DLD1 (cell line): Measurements from ENCODE around the gene AUTS2.

Experiments
- in situ Hi-C: cut with HindIII; loops from 2 replicates; pipeline ENCODE4 v1.10.0; 2017; ENCODE audit warnings: low sequenced_read_pairs

AUTS2 gene

DNA sequence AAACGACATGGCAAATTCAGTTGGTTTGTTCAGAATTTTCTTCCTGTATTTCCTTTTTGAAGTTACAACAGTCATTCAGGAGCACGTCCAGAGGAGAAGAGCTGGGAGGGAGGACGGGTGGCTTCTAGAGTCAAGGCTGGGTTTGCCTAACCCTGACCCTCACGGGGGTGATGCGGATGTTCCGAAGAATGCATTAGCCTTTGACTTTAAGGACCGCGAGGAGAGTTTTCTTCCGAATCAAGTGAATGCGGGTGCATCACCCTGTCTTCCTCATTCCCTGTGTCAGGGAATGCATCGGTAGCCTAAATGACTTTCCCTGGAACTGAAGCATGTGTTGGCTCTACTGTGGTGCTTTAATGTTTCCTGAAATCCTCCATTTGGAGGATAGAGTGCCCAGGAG lies 1137.0 kb downstream of the AUTS2 start:
- in situ Hi-C loops: no loop called here

DNA sequence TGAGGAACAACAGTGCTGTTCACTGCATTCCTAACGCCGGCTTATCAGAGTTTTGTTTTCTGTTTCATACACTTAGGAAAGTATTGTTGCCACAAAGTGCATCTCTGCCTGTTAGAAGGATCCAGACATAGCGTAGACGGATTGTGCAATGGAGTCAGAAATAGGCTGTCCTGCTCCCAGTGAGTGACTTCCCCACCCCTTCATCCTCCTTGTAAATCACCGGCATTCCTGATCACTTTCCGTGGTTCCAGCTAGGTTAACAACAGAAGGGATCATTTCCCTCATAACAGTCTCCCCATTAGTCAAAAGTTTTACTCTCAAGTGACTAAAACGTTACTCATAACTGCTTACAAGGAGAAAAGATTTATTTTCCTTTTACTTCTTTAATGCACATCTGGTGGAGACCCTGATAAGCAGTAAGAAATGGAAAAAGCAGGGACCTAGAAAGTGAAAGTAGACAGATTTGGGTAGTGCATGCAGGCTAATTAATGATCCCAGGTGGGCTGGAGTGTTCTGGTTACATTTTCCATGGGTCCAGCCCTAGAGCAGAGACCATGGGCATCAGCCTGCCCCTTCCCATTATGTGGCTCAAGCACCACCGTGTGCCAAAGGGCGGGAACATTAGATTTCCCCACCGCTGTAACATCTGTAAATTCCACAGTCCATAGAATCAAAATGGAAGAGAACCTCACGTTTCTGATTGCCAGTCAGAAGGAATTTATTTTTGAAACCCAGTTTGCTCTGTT lies 1138.6 kb downstream of the AUTS2 start:
- in situ Hi-C loops: no loop called here

DNA sequence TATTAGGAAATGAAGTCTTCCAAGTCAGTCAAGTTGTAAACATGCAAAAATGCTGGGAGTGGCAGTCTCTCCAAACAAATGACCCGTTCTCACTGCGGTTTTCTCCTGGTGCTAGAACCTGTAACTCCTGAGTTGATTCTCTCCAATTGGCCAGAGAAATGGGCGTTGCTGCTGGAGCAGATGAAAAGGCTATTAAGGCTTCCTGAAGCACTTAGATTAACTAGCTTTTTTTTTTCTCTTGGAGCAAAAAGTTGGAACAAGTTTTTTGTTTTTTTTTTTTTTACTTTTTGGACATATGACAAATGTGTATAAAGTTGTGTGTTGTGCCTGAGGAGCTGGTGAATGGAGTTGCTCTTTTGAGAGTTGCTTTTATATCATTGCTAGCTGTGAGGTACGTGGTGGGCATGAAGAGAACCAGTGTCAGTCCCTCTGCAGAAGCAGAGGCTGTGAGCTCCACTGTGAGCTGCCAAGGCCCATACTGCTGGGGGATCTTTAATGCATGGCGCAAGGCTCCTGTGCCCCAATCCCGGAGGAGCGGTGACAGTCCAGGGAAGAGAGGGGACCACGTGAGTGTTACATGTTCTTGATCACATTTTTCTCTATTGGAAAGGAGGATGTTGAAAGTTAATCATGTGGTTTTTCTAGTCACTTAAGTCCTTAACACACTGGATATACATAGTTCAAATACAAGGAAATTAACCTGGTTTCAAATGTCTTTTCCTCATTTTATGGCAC lies 1140.0 kb downstream of the AUTS2 start:
- in situ Hi-C loops: no loop called here

DNA sequence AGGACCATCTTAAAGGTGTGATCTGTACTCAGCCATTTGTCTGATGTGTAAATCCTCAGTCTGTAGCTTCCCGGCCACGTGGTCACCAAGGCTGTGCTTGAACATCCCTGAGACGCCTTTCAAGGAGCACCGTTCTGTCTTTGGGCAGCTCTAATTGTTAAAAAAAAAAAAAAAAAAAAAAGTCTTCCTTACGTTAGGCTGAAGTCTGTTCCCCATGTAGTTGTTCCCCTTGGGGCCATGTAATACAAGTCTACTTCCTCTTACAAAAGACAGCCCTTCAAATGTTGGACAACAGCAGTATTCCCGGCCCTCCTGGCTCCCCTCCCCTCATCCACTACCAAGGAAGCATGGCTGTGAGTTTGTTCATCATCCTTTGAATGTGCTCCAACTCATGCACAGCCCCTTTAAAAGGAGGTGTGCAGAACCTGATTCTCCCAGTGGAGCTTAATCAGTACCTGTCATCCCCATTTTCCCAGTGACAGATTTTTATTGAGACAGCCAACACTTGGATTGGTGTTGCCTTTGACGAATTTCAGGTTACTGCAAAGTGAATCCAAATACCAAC lies 1141.5 kb downstream of the AUTS2 start:
- in situ Hi-C loops: no loop called here

DNA sequence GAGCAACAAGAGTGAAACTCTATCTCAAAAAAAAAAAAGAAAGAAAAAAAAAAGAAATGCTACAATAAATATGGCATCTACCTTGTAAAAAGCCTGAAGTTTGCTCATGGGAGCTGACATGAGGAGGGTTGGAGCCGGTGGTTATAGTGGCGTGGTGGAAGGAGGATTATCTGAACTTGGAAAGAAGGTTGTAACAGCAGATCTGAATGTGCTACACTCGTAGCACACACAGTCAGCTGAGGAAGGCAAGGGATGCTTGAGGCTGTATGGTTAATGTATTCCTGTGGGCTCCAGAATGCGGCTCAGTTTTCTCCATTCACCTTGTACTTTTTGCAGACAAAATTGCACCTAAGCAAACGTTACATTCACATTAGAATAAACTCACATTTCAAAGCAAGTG lies 1143.4 kb downstream of the AUTS2 start:
- in situ Hi-C loops: no loop called here

DNA sequence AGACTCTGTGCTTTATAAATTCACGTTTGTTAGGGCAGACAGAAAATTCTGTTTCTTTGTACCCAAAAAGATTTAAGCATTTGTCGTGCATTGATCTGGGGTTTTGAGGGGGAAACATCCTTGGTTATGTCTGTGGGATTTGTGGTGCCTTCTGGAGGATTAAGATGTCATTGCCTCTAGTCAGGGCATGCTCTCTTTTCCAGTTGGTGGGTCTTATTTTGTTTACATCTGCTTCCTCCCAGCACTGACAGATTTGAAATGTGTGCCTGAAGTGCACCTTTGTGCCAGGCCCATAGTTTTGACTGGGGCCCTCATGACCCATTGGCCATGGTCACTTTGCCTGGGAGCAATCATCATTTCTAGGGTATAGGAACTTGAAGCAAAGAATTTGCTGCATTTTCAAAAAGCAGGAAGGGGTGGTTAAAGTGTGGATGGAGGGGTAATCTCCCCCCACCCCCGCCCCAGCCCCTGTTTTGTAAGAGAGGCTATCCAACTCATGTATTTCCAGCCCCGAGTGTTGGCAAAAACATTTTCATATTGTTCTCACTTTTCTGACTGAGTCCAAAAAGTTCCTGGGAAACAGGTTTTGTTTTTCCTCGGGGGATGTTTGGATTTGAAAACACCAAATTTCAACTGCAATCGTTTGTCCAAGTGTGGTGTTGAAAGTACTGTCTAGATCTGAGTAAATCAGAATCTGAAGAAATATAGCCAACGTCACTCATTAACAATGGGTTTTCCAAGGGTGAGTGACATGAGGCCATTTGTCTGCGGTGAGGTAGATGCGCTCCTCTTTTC lies 1145.5 kb downstream of the AUTS2 start:
- in situ Hi-C loops: no loop called here

DNA sequence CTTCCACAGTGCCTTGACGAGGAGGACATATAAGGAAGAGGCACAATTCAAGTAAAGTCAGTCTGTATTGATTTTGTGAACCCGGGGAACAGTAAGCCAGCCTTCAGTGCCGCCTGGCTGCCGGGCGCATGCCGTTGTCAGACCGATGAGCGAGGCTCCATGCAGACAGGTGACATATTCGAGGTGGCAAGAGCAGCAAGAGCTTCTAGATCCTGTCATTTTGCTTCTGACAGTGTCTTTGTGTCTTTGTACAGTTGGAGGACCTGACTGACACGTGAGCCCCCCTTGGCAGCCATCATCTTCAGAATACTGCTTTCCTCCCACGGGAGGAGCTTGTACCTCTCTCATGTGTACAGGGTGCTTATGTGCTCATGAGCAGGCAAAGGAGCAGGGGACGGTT lies 1146.2 kb downstream of the AUTS2 start:
- in situ Hi-C loops: no loop called here

DNA sequence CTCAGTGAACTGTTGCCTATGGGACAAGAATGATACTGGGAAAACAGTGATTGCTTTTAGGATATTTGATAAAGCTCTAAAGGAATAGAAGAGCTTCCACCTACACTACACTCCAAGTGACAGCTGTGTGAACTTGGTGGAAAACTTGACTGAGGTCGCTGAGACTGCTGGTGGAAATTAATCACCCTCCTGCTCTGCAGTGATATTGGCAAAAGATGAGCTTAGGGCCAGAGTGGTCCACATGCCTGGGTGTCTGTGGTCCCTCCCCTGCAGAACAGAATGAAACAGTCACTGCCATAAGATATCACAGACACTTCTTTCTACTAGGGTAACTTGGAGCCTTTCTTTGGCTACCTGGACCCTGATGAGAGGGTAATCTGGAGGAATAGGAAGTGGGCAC lies 1151.6 kb downstream of the AUTS2 start:
- in situ Hi-C loops: no loop called here

DNA sequence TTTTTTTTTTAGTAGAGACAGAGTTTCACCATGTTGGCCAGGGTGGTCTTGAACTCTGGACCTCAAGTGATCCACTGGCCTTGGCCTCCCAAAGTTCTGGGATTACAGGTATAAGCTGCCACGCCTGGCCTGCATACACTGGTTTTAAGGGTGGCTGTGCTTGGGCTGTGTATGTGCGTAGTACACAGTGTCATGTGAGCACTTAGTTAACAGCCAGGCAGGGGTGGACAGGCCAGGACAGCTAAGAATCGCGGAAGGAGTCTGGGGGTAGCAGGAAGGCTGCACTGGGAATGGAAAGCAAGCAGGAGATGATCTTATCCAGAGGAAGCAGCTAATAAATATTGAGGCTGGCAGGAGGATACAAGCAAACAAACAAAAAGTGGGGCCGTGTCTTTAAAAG lies 1153.6 kb downstream of the AUTS2 start:
- in situ Hi-C loops: no loop called here

DNA sequence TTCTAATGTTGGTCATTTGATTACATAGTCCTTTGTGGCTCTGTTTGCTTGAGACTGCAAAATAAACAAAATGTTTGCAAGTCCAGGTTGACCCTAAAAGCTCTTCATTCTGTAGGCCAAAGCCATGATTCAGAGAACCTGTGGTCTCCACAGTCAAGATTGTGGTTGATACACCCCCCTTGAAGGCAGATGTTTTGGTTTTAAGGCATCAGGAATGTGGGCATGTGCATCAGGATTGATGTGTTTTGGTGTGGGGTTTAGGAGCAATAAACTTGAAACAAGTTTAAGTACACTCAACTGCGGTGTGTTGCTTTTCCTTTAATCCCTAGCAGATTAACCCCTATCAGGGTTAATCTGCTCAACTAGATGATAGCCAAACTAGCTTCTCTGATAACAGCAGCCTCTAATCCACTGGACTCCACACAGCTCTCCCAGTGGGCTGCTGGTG lies 1154.5 kb downstream of the AUTS2 start:
- in situ Hi-C loops: no loop called here

DNA sequence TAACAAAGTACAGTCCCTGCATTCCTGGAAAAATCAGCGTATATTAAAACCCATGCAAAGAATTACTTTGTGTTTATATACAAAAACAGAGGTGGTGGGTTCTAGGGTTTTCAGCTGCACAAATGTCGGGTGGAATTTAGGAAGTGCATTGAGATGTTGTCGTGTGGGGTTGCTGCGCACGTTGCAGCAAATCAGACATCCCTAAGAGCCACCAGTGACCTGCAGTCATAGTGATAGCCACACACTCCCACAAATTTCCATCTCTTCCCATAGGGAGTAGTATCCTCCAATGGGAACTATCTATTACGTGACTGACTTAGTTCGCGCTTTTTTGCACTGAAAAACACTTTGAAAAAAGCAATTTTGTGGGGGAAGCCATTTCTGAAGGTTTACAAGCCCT lies 1158.5 kb downstream of the AUTS2 start:
- in situ Hi-C loops: no loop called here

DNA sequence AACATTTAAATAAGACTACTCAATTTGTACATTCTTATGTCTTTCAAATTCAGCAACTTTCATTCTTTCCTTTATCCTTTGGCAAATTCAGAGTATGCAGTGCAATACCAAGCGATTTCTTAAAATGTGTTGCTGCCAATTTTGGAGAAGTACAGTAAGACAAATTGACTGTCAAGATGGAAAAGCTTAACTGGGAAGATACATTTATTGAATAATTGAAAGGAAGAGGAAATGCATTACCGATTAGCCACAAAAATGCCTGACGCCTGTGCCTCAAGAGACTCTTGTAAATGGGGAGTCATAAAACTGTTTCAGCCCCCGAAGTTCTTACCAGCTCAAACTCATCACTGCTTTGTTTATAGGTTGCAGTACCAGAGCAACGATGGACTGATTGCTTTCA lies 1160.4 kb downstream of the AUTS2 start:
- in situ Hi-C loops: no loop called here

DNA sequence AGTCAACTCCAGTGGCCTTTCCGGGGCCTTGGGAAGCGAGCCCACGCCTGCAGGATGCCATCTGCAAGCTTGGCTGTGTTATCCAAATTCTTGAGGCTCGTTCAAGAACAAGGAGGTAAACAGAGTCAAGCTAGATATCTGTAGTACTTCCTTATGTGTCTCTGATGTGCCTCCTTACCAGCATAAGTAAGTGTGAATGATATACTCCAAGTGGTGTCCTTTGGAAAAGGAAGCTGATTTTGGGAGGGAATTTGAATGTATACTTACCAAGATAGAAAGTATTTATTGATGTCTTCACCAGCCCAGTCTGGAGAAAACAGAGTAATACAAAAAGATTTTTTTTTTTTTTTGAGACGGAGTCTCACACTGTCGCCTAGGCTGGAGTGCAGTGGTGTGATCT lies 1161.4 kb downstream of the AUTS2 start:
- in situ Hi-C loops: no loop called here

DNA sequence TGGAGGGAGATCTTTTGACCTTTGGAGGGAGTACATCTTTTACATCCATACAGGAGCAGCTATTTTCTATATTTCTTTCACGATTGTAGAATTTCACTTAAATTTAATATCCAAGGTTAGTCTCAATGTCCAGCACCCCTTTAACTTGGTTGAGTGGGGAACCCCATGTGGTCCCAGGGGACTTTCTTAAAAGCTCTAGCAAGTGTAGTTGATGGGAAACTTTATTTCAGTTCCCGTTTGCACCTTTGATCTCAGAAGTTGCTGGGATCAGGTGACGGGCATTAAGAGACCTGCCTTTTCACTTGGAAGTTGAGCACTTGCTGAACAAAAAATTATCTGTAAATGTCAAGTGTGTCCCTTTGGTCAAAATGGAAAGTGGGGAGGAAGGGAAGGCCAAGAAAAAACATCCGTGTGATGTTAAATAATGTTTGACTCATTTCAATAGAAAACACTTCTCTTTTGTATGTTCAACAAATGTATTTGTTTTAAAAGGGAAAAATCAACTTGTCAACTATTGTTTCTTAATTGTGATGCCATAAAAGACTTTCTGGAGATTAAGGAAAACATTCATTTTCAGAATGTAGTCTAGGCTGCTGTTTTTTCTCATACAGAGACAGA lies 1163.5 kb downstream of the AUTS2 start:
- in situ Hi-C loops: no loop called here

DNA sequence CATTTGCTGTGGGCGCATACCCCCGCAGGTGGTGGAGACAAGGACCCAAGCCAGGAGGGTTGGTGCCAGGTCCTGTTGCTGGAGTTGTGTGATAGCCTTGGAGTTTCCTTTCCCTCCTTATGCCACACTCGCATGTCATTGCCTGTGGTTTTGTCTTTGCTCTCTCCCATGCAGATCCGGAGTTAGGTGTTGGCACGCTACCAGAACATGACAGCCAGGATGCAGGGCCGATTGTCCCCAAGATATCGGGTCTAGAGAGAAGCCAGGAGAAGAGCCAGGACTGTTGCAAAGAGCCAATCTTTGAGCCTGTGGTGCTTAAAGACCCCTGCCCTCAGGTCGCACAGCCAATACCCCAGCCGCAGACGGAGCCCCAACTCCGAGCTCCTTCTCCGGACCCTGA lies 1164.4 kb downstream of the AUTS2 start:
- in situ Hi-C loops: no loop called here

DNA sequence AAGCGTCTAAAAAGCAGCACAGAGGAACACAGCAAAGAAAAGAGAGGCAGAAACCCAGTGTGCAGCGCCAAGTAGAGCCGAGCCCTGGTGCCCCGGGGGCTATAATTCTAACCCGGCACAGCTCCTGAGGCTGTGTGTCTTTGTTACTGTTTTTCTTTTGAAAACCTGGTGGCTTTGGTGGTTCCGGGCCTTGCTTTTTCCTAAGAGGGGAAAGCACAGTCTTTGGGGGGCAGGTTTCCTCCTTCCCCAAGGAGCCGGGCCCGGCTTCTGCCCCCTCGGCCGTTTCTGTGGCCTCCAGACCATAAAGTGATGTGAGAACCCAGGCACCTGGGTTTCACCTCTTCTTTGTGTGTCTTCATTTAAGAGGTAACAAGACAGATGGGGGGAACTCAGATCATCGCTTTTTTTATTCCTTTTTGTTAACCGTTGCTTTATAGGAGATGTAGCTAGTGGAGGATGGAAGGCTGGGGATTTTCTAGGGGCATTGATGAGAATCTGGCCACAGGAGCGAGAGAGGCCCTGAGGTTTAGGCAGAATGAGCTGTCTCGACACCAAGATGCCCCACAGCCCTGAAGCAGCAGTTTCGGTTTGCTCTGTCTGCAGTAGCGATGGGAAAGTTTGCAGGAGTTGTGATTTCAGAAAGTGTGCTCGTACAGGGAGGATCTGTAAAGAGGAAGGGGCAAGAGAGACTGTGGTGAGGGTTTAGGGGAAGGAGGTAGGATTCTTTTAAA lies 1165.9 kb downstream of the AUTS2 start:
- in situ Hi-C loops: no loop called here

DNA sequence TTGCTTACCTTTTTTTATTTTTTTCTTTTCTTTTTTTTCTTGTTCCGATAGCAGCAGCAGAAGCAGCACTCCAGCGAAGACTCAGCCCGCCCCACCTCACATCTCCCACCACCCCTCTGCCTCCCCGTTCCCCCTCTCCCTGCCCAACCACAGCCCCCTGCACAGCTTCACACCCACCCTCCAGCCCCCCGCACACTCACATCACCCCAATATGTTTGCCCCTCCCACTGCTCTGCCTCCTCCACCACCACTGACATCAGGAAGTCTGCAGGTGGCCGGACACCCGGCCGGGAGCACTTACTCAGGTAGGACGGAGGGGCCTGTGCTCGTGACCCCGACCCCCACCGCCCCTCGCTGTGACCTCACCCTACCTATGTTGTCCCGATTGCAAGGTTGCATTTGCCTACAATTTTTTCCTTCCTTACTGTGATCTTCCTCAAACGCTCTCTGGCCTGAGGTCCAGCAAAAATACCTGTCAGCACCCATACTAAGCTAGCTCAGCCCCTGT lies 1166.5 kb downstream of the AUTS2 start:
- in situ Hi-C loops: no loop called here

DNA sequence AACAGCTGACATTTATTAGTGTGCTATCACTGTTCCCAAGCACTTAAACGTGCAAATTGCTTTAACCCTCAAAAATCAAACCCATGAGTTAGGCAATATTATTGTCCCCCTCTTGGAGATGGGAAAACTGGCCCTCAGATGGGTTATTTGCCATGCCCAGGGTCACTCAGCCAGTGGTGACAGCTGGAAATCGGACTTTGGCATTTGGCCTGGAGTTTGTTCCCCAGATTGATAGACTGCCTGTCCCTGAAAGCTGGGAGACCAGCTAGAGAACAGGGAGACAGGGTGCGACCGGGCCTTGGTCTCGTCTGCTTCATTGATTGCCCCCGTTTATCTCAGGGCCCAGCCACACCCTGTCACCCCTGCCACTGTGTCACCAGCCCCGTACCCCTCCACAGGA lies 1167.4 kb downstream of the AUTS2 start:
- in situ Hi-C loops: no loop called here

DNA sequence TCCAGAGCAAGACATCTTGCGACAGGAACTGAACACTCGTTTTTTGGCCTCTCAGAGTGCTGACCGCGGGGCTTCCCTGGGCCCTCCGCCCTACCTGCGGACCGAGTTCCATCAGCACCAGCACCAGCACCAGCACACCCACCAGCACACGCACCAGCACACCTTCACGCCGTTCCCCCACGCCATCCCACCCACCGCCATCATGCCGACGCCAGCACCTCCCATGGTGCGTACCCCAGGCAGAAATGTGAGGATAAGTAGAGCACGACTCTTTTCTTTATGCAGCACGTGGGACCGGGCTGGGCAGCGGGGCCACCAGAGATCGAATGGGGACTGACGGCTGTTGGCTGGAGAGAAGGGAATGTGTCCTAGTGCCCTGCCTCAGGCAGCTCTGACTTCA lies 1167.8 kb downstream of the AUTS2 start:
- in situ Hi-C loops: no loop called here

DNA sequence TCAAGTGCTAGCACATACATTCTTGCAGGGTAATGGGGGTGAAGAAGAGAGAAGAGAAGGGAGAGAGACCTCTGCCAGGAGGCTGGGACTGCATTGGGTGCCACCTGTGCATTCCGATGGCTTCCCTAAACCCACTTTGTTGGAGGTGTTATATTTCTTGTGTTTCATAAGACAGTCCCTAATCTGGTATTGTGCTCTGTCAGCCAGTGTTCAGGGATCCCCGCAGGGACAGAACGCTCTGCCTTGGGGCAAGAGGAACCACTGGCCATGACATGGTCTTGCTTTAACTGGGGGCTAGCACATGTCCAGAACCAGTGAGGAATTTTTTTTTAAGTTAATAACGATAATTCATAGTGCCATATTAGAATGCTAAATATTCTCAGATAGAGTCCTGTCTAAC lies 1168.4 kb downstream of the AUTS2 start:
- in situ Hi-C loops: no loop called here
